OCI-LY1 (cell line): Measurements from ENCODE around the gene NRSN2.

Source experiments
- H2AFZ ChIP-seq: fragments of 200-600 bp; sonication (generic), shearing (Covaris generic); 2 replicates; pipeline ENCODE4 v1.6.0; 2014; ENCODE audit warnings: antibody characterized with exemption, mild to moderate bottlenecking, low read length
- H3F3A ChIP-seq: fragments of 200-600 bp; sonication (generic), shearing (Covaris generic); 2 replicates; pipeline ENCODE4 v1.6.0; 2014; ENCODE audit warnings: mild to moderate bottlenecking, antibody characterized with exemption, low read length, moderate library complexity; ENCODE audit not compliant: insufficient read depth
- H3K27ac ChIP-seq: fragments of 200-600 bp; sonication (generic); 2 replicates; pipeline ENCODE4 v1.5.1; 2014; ENCODE audit warnings: low read length, mixed run types, mild to moderate bottlenecking, low read depth; ENCODE audit not compliant: poor library complexity, severe bottlenecking
- H3K27me3 ChIP-seq: fragments of 200-600 bp; sonication (generic); 2 replicates; pipeline ENCODE4 v1.6.0; 2014; ENCODE audit warnings: antibody characterized with exemption, mild to moderate bottlenecking, low read length, moderate library complexity; ENCODE audit not compliant: insufficient read depth
- H3K36me3 ChIP-seq: fragments of 200-600 bp; sonication (generic); 2 replicates; pipeline ENCODE4 v1.6.1; 2014; ENCODE audit warnings: mild to moderate bottlenecking, antibody characterized with exemption, low read length, moderate library complexity, mixed read lengths; ENCODE audit not compliant: insufficient read depth
- H3K4me1 ChIP-seq: fragments of 200-600 bp; sonication (generic); 2 replicates; pipeline ENCODE4 v1.5.1; 2014; ENCODE audit warnings: mild to moderate bottlenecking, low read length, moderate library complexity; ENCODE audit not compliant: insufficient read depth, severe bottlenecking
- H3K4me2 ChIP-seq: fragments of 200-600 bp; sonication (generic), shearing (Covaris generic); 2 replicates; pipeline ENCODE4 v1.6.1; 2014; ENCODE audit warnings: low read length
- H3K4me3 ChIP-seq: fragments of 200-600 bp; sonication (generic); 2 replicates; pipeline ENCODE4 v1.5.1; 2014; ENCODE audit warnings: low read length, low read depth, mild to moderate bottlenecking, mixed read lengths; ENCODE audit not compliant: poor library complexity, severe bottlenecking
- H3K79me2 ChIP-seq: fragments of 200-600 bp; shearing (Covaris generic); 2 replicates; pipeline ENCODE4 v1.6.1; 2016; ENCODE audit warnings: mixed run types, low read length, mixed read lengths; ENCODE audit not compliant: insufficient read depth
- H3K9ac ChIP-seq: fragments of 200-600 bp; sonication (generic), shearing (Covaris generic); 2 replicates; pipeline ENCODE4 v1.6.1; 2014; ENCODE audit warnings: mild to moderate bottlenecking, low read length, mixed read lengths
- H3K9me2 ChIP-seq: fragments of 200-600 bp; sonication (generic), shearing (Covaris generic); 2 replicates; pipeline ENCODE4 v1.6.1; 2014; ENCODE audit warnings: low read depth, mild to moderate bottlenecking, low read length, mixed read lengths
- H3K9me3 ChIP-seq: fragments of 200-600 bp; shearing (Covaris generic); 2 replicates; pipeline ENCODE4 v1.6.1; 2014; ENCODE audit warnings: low read length, mixed read lengths
- H4K20me1 ChIP-seq: fragments of 200-600 bp; sonication (generic), shearing (Covaris generic); 2 replicates; pipeline ENCODE4 v1.6.0; 2016; ENCODE audit warnings: mild to moderate bottlenecking, low read length; ENCODE audit not compliant: insufficient read depth
- CTCF ChIP-seq: fragments of 200-600 bp; sonication (generic), shearing (Covaris generic); IDR thresholded peaks from 2 replicates; pipeline ENCODE4 v1.5.1; 2017; ENCODE audit warnings: mild to moderate bottlenecking, antibody characterized with exemption, low read length, moderate library complexity, mixed read lengths
- EZH2 ChIP-seq: fragments of 200-600 bp; sonication (generic), shearing (Covaris generic); IDR thresholded peaks from 2 replicates; pipeline ENCODE4 v1.8.0; 2017; ENCODE audit warnings: borderline replicate concordance, mixed run types, mild to moderate bottlenecking, antibody characterized with exemption, low read length, moderate library complexity, mixed read lengths

Gene NRSN2

GRCh38 chr20:396619-397431 lies 49.9 kb downstream of the NRSN2 start:
- H3K9me2 ChIP-seq = no peaks in the 10 kb centered on the region
- no peak overlapping the region for H3K4me2 ChIP-seq
- no peaks in the 10 kb centered on the region for H3F3A ChIP-seq
- no peak overlapping the region for H3K4me3 ChIP-seq
- no peak overlapping the region for H3K27ac ChIP-seq
- TF ChIP-seq CTCF (no peak), EZH2 (no peak)
- H3K79me2 ChIP-seq = no peaks in the 10 kb centered on the region
- H2AFZ ChIP-seq = no peak overlapping the region
- H3K9ac ChIP-seq = no peak overlapping the region
- H3K27me3 ChIP-seq = no peaks in the 10 kb centered on the region
- peaks cover 62% of the 10 kb centered on the region for H3K36me3 ChIP-seq
- peaks cover 12% of the 10 kb centered on the region for H3K4me1 ChIP-seq
- no peaks in the 10 kb centered on the region for H3K9me3 ChIP-seq
- H4K20me1 ChIP-seq = no peaks in the 10 kb centered on the region

- Histone ChIP-seq H3K9me3 (no peaks in the 10 kb centered on the region), H3K9me2 (no peaks in the 10 kb centered on the region), H2AFZ (no peak overlapping the region), H4K20me1 (no peaks in the 10 kb centered on the region), H3K9ac (no peak overlapping the region), H3K36me3 (peaks cover 54% of the 10 kb centered on the region), H3K4me1 (peaks cover 18% of the 10 kb centered on the region), H3F3A (no peaks in the 10 kb centered on the region), H3K79me2 (no peaks in the 10 kb centered on the region), H3K4me2 (no peak overlapping the region), H3K27ac (no peak overlapping the region), H3K4me3 (no peak overlapping the region), H3K27me3 (no peaks in the 10 kb centered on the region)
- TF ChIP-seq CTCF = no peak
- TF ChIP-seq EZH2 = no peak
Observed at GRCh38 chr20:397432-398237, 50.7 kb downstream of the NRSN2 start.

- Histone ChIP-seq H3K36me3 (peaks cover 38% of the 10 kb centered on the region), H3K4me2 (no peak overlapping the region), H4K20me1 (no peaks in the 10 kb centered on the region), H3K4me3 (no peak overlapping the region), H3K9me2 (no peaks in the 10 kb centered on the region), H3K9me3 (no peaks in the 10 kb centered on the region), H3K4me1 (peaks cover 20% of the 10 kb centered on the region), H3K27ac (no peak overlapping the region), H3K79me2 (no peaks in the 10 kb centered on the region), H3K27me3 (no peaks in the 10 kb centered on the region), H3K9ac (no peak overlapping the region), H3F3A (no peaks in the 10 kb centered on the region), H2AFZ (no peak overlapping the region)
- TF ChIP-seq EZH2 (no peak), CTCF (no peak)
Observed at GRCh38 chr20:399182-399707, 52.3 kb downstream of the NRSN2 start.
